MCF 10A (cell line): ENCODE results near the gene TOPBP1. TPM values are rescaled to one million over a fixed set of nuclear protein-coding genes. Genes with fewer than 3 reads are reported as not detected.
A peak's percentile ranks its signal among the peaks of the same experiment; 100 is the strongest.

Experiments used
- BruUV-seq: library from RNA; stranded (reverse); fragments of 400-500 nt; replicated peaks from 2 replicates; lab custom pipeline; 2021; lab: Mats Ljungman, UMichigan
- CTCF ChIA-PET: fragments of 300-600 bp; sonication (Branson Sonifier 250); formaldehyde crosslinking; extraction: SDS; loops from one replicate; lab custom pipeline; 2021; ENCODE audit warnings: antibody characterized with exemption, inconsistent platforms; lab: Yijun Ruan, JAX
- POLR2A ChIA-PET: fragments of 300-600, 350-650 bp; sonication (Branson Sonifier 250); formaldehyde crosslinking; extraction: SDS; loops from one replicate; lab custom pipeline; 2020; ENCODE audit warnings: antibody characterized with exemption, inconsistent platforms; lab: Yijun Ruan, JAX
- DNase-seq: peaks from one replicate; pipeline ENCODE4 v3.0.0-alpha.2; 2018; ENCODE audit not compliant: unreplicated experiment
- H3K27ac Mint-ChIP-seq: one replicate; pipeline ENCODE4 v1.8.0; 2022; ENCODE audit warnings: mild to moderate bottlenecking, low read depth, mixed read lengths; ENCODE audit not compliant: unreplicated experiment
- H3K27me3 Mint-ChIP-seq: one replicate; pipeline ENCODE4 v1.8.0; 2022; ENCODE audit warnings: mixed read lengths; ENCODE audit not compliant: insufficient read depth, unreplicated experiment
- H3K36me3 Mint-ChIP-seq: one replicate; pipeline ENCODE4 v1.8.0; 2022; ENCODE audit warnings: mild to moderate bottlenecking, moderate library complexity, mixed read lengths; ENCODE audit not compliant: insufficient read depth, unreplicated experiment
- H3K4me1 Mint-ChIP-seq: one replicate; pipeline ENCODE4 v1.8.0; 2022; ENCODE audit warnings: mixed read lengths; ENCODE audit not compliant: insufficient read depth, unreplicated experiment
- H3K4me3 Mint-ChIP-seq: one replicate; pipeline ENCODE4 v1.8.0; 2022; ENCODE audit warnings: mild to moderate bottlenecking, moderate library complexity, mixed read lengths; ENCODE audit not compliant: unreplicated experiment
- H3K9me3 Mint-ChIP-seq: one replicate; pipeline ENCODE4 v1.8.0; 2022; ENCODE audit warnings: mixed read lengths; ENCODE audit not compliant: unreplicated experiment
- intact Hi-C: fragments of 100-400 bp; cut with micrococcal nuclease; formaldehyde crosslinking; loops from 2 replicates; pipeline ENCODE4 v1.14.1; 2022
- total RNA-seq: library from RNA; stranded (reverse); gene quantifications from 2 replicates; pipeline ENCODE4 v1.2.3, GENCODE V29; 2022
- TF ChIP-seq, protein P1 (sequence below): fragments of 200-600 bp; IDR thresholded peaks from one replicate; pipeline ENCODE4 v1.8.0; 2022; ENCODE audit warnings: antibody characterized with exemption, mild to moderate bottlenecking; ENCODE audit not compliant: unreplicated experiment

Gene TOPBP1
- total RNA-seq, 1 experiment from 2014 or later = 27.7 TPM

DNA sequence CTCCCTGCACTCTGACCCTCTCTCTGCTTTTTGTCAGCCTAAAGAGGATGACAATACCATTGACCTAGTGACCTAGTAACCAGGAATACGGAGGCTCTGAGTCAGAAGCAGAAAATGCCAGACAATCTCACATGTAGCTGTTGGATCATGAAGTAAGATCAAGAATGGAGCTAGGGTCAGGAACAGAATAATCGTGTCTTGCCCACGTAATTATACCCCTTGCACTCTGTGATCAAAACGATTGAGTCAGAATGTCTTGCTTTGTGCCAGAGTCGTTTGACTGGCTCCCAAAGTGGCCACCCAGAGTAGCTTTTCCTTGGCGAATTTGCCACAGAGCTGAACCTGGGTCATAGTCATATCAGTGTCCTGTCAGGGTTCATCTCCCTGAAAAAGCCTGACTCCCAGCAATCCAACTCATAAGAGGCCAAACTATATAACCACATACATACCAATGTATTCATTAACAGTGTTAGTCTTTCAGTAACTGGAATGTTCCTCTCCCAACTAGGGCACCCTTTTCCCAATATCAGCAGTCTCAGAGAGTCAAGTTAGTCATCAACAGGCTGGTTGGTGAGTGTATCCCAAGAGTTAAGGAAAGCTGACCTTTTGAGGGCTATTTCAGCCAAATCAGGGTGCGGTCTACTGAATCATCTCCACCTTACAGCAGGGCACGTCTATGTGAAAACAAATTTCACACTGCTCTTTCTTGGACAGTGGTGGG is 93.3 kb downstream of the TOPBP1 start:
- BruUV-seq = no TSS peak
- peak overlapping the region; percentile 18 for H3K4me3 Mint-ChIP-seq
- H3K27me3 Mint-ChIP-seq = no peaks in the 10 kb centered on the region
- no peaks in the 10 kb centered on the region for H3K36me3 Mint-ChIP-seq
- no peaks in the 10 kb centered on the region for H3K9me3 Mint-ChIP-seq
- TF ChIP-seq, protein P1, sequence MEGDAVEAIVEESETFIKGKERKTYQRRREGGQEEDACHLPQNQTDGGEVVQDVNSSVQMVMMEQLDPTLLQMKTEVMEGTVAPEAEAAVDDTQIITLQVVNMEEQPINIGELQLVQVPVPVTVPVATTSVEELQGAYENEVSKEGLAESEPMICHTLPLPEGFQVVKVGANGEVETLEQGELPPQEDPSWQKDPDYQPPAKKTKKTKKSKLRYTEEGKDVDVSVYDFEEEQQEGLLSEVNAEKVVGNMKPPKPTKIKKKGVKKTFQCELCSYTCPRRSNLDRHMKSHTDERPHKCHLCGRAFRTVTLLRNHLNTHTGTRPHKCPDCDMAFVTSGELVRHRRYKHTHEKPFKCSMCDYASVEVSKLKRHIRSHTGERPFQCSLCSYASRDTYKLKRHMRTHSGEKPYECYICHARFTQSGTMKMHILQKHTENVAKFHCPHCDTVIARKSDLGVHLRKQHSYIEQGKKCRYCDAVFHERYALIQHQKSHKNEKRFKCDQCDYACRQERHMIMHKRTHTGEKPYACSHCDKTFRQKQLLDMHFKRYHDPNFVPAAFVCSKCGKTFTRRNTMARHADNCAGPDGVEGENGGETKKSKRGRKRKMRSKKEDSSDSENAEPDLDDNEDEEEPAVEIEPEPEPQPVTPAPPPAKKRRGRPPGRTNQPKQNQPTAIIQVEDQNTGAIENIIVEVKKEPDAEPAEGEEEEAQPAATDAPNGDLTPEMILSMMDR = no peak
- peak; percentile 95 for DNase-seq
- POLR2A ChIA-PET = interaction anchor here (0.7 to 3.9 kb wide), 12 partner anchors 10 to 842 kb away, joined by 3 to 60 read pairs (median 4); no protein-coding TSS in a partner anchor
- H3K27ac Mint-ChIP-seq = peak overlapping the region; percentile 63
- intact Hi-C loops = loop anchor here (2.0 kb wide), 1 partner anchor 80 kb away; no protein-coding TSS in a partner anchor
- CTCF ChIA-PET = interaction anchor here (0.9 to 4.0 kb wide), 9 partner anchors 10 to 837 kb away, joined by 3 to 31 read pairs (median 4); no protein-coding TSS in a partner anchor
- peaks cover 30% of the 10 kb centered on the region for H3K4me1 Mint-ChIP-seq

DNA sequence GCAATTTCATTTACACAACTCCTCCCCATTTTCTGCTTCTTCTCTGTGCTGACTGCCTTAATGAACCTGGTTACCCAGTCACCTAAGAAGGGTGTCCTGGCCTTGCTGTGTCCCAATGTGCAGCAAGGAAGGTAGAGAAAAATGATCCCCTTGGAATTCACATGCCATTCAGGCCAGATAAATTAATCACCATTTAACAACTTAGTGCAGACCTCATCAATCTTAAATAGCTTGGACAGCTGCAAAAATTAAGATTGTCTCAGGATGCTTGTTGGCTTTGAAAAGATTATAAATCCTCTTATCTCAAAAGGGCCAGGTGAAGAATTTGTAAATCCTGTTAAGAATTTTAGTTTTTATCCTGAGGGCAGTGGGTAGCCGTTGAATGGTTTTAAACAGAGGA is 97.9 kb downstream of the TOPBP1 start:
- ChIA-PET CTCF (interaction anchor here (0.7 to 0.8 kb wide), 2 partner anchors 15 to 356 kb away, joined by 3 to 4 read pairs; no protein-coding TSS in a partner anchor), POLR2A (no interaction called here)
- TF ChIP-seq, protein P1 = no peak
- no peaks in the 10 kb centered on the region for H3K9me3 Mint-ChIP-seq
- H3K36me3 Mint-ChIP-seq = no peaks in the 10 kb centered on the region
- no peak for DNase-seq
- peaks cover 11% of the 10 kb centered on the region for H3K4me1 Mint-ChIP-seq
- intact Hi-C loops = no loop called here
- H3K4me3 Mint-ChIP-seq = no peak overlapping the region
- no TSS peak for BruUV-seq
- no peaks in the 10 kb centered on the region for H3K27me3 Mint-ChIP-seq
- no peak overlapping the region for H3K27ac Mint-ChIP-seq

DNA sequence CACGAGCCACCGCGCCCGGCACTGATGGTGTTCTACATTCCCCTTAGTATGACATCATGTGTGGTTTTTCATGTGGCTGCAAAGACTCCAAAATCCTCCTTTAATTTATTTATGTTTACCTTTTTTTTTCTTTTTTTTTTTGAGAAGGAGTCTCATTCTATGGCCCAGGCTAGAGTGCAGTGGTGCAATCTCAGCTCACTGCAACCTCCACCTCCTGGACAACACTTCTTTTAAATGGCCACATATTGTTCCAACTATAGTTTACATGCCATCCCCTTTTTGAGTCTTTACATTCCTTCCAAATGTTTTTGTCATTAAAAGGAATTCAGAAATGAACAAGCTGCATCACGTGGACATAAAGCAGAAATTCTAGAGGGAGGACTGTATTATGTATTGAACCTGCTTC is 98.6 kb downstream of the TOPBP1 start:
- intact Hi-C loops = no loop called here
- POLR2A ChIA-PET = no interaction called here
- Mint-ChIP-seq H3K27ac (no peak overlapping the region), H3K9me3 (no peaks in the 10 kb centered on the region), H3K4me3 (no peak overlapping the region), H3K4me1 (peaks cover 5% of the 10 kb centered on the region), H3K36me3 (no peaks in the 10 kb centered on the region), H3K27me3 (no peaks in the 10 kb centered on the region)
- DNase-seq = no peak
- CTCF ChIA-PET = interaction anchor here (0.6 to 1.1 kb wide), 6 partner anchors 15 to 903 kb away, joined by 3 to 5 read pairs (median 3); partner anchors contain the start of genes TOPBP1 and UBA5
- TF ChIP-seq, protein P1 = no peak
- no TSS peak for BruUV-seq

DNA sequence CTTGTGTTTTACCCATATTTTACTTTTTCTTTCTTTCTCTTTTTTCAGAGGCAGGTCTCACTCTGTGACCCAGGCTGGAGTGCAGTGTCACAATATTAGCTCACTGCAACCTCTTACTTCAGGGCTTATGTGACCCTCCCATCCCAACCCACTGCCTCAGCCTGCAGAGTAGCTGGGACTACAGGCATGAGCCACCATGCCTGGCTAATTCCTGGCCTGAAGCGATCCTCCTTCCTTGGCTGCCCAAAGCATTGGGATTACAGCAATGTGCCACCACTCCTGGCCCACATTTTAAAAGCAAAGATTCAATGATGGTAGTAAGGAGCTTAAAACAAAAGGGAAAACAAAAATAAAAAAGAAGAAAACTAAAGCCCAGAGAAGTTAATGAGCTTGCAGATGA is 99.4 kb downstream of the TOPBP1 start:
- no peaks in the 10 kb centered on the region for H3K36me3 Mint-ChIP-seq
- no peaks in the 10 kb centered on the region for H3K27me3 Mint-ChIP-seq
- H3K9me3 Mint-ChIP-seq = no peaks in the 10 kb centered on the region
- no peak for DNase-seq
- no peak overlapping the region for H3K27ac Mint-ChIP-seq
- no peak overlapping the region for H3K4me3 Mint-ChIP-seq
- no TSS peak for BruUV-seq
- ChIA-PET POLR2A (interaction anchor here (1.1 kb wide), 1 partner anchor 11 kb away, joined by 5 read pairs; no protein-coding TSS in a partner anchor), CTCF (interaction anchor here (0.7 to 1.1 kb wide), 4 partner anchors 16 to 902 kb away, joined by 3 to 5 read pairs (median 3); partner anchors contain the start of gene UBA5)
- intact Hi-C loops = no loop called here
- H3K4me1 Mint-ChIP-seq = no peaks in the 10 kb centered on the region
- TF ChIP-seq, protein P1 = no peak
